Osteoblast (primary cell): ENCODE measurements around the gene ZNF611. TPM values are rescaled to one million over a fixed set of nuclear protein-coding genes. Genes with fewer than 3 reads are reported as not detected.

Experiments
- DNase-seq: peaks from one replicate; pipeline ENCODE4 v3.0.0; 2011; ENCODE audit warnings: low spot score, mixed read lengths; ENCODE audit not compliant: insufficient read length; ENCODE audit errors: missing footprints
- H2AFZ ChIP-seq: 2 replicates; pipeline ENCODE4 v1.6.0; 2011; ENCODE audit warnings: mild to moderate bottlenecking, low read length
- H3K27ac ChIP-seq: 2 replicates; pipeline ENCODE4 v1.5.1; 2011; ENCODE audit warnings: mild to moderate bottlenecking, low read depth, low read length, moderate library complexity
- H3K27me3 ChIP-seq: 2 replicates; pipeline ENCODE4 v1.6.0; 2012; ENCODE audit warnings: mild to moderate bottlenecking, control low read depth, inconsistent platforms, low read length, moderate library complexity; ENCODE audit not compliant: insufficient read depth
- H3K36me3 ChIP-seq: 2 replicates; pipeline ENCODE4 v1.5.1; 2011; ENCODE audit warnings: mild to moderate bottlenecking, low read length, control low read depth, moderate library complexity; ENCODE audit not compliant: insufficient read depth
- H3K4me1 ChIP-seq: 2 replicates; pipeline ENCODE4 v1.5.1; 2011; ENCODE audit warnings: mild to moderate bottlenecking, low read length, control low read depth, moderate library complexity; ENCODE audit not compliant: insufficient read depth
- H3K4me2 ChIP-seq: 2 replicates; pipeline ENCODE4 v1.6.0; 2011; ENCODE audit warnings: mild to moderate bottlenecking, low read length; ENCODE audit not compliant: insufficient read depth
- H3K4me3 ChIP-seq: fragments of 200-600 bp; sonication (generic); 3 replicates; pipeline ENCODE4 v1.5.1; 2012; ENCODE audit warnings: mild to moderate bottlenecking, low read length, inconsistent platforms; ENCODE audit not compliant: insufficient read depth
- H3K79me2 ChIP-seq: 2 replicates; pipeline ENCODE4 v1.6.0; 2012; ENCODE audit warnings: mild to moderate bottlenecking, low read length, control low read depth, inconsistent platforms; ENCODE audit not compliant: insufficient read depth
- H3K9me3 ChIP-seq: 2 replicates; pipeline ENCODE4 v1.5.1; 2011; ENCODE audit warnings: low read depth, low read length, control low read depth
- H4K20me1 ChIP-seq: 2 replicates; pipeline ENCODE4 v1.6.0; 2012; ENCODE audit warnings: mild to moderate bottlenecking, low read length, control low read depth; ENCODE audit not compliant: insufficient read depth
- total RNA-seq: library from RNA; depleted of rRNA; stranded (reverse); fragments of >200 nt; gene quantifications from 2 replicates; pipeline ENCODE4 v1.2.3, GENCODE V29; 2012
- TF ChIP-seq, protein P1 (sequence below): IDR thresholded peaks from 2 replicates; pipeline ENCODE4 v1.5.1; 2011; ENCODE audit warnings: mild to moderate bottlenecking, low read depth, low read length, moderate library complexity; ENCODE audit errors: extremely low read depth

ZNF611 gene
- total RNA-seq, 1 donor = 10.5 TPM

DNA sequence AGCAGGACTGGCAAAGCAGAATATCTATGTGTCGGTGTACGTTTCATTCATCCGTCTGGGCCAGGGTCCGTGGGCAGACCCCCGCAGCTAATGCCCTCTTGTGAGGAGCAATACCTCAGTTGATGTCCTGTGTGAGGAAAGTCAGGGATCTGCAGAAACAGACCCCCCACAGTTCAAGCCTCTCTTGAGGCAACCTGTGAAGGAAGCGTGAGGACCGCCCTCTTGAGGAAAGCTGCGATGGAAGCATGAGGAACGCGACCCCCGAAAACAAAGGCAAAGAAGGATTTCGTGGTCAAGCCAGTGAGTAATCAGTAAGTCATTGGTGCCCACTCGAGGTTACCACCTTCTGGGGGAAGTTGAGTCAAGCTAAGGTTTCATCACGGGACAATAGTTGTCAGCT lies 75.8 kb downstream of the ZNF611 start:
- no peak for DNase-seq
- Histone ChIP-seq H3K4me3 (no peak overlapping the region), H3K9me3 (no peaks in the 10 kb centered on the region), H2AFZ (no peak overlapping the region), H4K20me1 (peaks cover 5% of the 10 kb centered on the region), H3K36me3 (peaks cover 35% of the 10 kb centered on the region), H3K27ac (no peak overlapping the region), H3K4me2 (no peak overlapping the region), H3K79me2 (peaks cover 21% of the 10 kb centered on the region), H3K4me1 (peaks cover 8% of the 10 kb centered on the region), H3K27me3 (no peaks in the 10 kb centered on the region)
- TF ChIP-seq, protein P1, sequence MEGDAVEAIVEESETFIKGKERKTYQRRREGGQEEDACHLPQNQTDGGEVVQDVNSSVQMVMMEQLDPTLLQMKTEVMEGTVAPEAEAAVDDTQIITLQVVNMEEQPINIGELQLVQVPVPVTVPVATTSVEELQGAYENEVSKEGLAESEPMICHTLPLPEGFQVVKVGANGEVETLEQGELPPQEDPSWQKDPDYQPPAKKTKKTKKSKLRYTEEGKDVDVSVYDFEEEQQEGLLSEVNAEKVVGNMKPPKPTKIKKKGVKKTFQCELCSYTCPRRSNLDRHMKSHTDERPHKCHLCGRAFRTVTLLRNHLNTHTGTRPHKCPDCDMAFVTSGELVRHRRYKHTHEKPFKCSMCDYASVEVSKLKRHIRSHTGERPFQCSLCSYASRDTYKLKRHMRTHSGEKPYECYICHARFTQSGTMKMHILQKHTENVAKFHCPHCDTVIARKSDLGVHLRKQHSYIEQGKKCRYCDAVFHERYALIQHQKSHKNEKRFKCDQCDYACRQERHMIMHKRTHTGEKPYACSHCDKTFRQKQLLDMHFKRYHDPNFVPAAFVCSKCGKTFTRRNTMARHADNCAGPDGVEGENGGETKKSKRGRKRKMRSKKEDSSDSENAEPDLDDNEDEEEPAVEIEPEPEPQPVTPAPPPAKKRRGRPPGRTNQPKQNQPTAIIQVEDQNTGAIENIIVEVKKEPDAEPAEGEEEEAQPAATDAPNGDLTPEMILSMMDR = no peak

DNA sequence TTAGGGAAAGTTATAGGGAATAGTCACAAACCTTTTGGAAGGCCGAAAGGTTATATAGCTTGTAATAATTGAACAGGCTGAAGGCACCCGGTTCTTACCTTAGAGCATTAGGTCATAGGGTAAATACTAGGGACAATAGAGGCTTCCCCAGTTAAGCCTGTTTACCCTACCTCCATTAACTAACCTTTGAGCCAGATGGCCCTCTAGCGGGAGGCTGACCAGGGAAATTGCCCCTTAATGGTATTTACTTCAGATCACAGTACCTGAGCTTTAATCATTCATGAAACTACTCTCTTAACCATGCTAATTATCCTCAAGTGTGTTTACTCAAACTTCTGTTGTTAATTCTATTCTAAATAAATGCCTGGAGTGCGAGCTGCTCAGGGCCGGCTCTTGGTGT lies 76.2 kb downstream of the ZNF611 start:
- peaks cover 39% of the 10 kb centered on the region for H3K36me3 ChIP-seq
- H3K4me1 ChIP-seq = peaks cover 8% of the 10 kb centered on the region
- TF ChIP-seq, protein P1 = no peak
- no peak overlapping the region for H2AFZ ChIP-seq
- no peak overlapping the region for H3K4me3 ChIP-seq
- peaks cover 21% of the 10 kb centered on the region for H3K79me2 ChIP-seq
- no peak for DNase-seq
- H3K27me3 ChIP-seq = no peaks in the 10 kb centered on the region
- no peak overlapping the region for H3K27ac ChIP-seq
- H3K4me2 ChIP-seq = no peak overlapping the region
- H4K20me1 ChIP-seq = peaks cover 5% of the 10 kb centered on the region
- no peaks in the 10 kb centered on the region for H3K9me3 ChIP-seq

DNA sequence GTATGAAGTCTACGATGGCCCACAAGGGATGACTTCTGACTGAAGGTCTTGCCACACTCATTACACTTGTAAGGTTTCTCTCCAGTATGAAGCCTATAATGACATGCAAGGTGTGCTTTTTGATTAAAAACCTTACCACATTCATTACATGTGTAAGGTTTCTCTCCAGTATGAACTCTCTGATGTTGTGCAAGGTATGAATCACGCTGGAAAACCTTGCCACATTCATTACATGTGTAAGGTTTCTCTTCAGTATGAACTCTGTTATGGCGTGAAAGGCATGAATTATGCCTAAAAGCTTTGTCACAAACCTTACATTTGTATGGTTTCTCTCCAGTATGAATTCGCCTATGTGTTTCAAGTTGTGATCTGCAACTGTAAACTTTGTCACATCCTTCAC lies 81.7 kb downstream of the ZNF611 start:
- H3K79me2 ChIP-seq = peaks cover 3% of the 10 kb centered on the region
- H3K27me3 ChIP-seq = no peaks in the 10 kb centered on the region
- peaks cover 28% of the 10 kb centered on the region for H3K36me3 ChIP-seq
- peaks cover 7% of the 10 kb centered on the region for H3K4me1 ChIP-seq
- no peak for DNase-seq
- H2AFZ ChIP-seq = no peak overlapping the region
- H4K20me1 ChIP-seq = no peaks in the 10 kb centered on the region
- no peak overlapping the region for H3K4me2 ChIP-seq
- H3K4me3 ChIP-seq = no peak overlapping the region
- no peaks in the 10 kb centered on the region for H3K9me3 ChIP-seq
- H3K27ac ChIP-seq = no peak overlapping the region
- TF ChIP-seq, protein P1 = no peak

Other genes with a start within 250 kb of the ZNF611 start
- 17.0 and 19.7 TPM in 2 replicates for gene ZNF808, start 207.4 kb downstream of the ZNF611 start, total RNA-seq
- gene ZNF701, start 164.8 kb downstream of the ZNF611 start, total RNA-seq = 14.5 and 17.7 TPM in 2 replicates
- 52.8 and 59.5 TPM in 2 replicates for gene ZNF83, start 96.7 kb downstream of the ZNF611 start, total RNA-seq
- 8.5 and 9.8 TPM in 2 replicates for gene ZNF600, start 51.7 kb upstream of the ZNF611 start, total RNA-seq
- 15.0 and 23.2 TPM in 2 replicates for gene ZNF28, start 86.6 kb upstream of the ZNF611 start, total RNA-seq
- gene ZNF468, start 122.6 kb upstream of the ZNF611 start, total RNA-seq = 23.0 and 23.2 TPM in 2 replicates
- gene ZNF320, start 162.6 kb upstream of the ZNF611 start, total RNA-seq = 10.0 and 11.2 TPM in 2 replicates
- gene ZNF888, start 188.4 kb upstream of the ZNF611 start, total RNA-seq = 4.7 and 5.0 TPM in 2 replicates
- 8.3 and 9.8 TPM in 2 replicates for gene ZNF816, start 227.8 kb upstream of the ZNF611 start, total RNA-seq